Prostate gland (tissue), 2 donors: Measurements from ENCODE around the gene EIF2D.

Source experiments
- POLR2A ChIP-seq: fragments of 450-650 bp; IDR thresholded peaks from one replicate; pipeline ENCODE4 v1.6.1; 2016; ENCODE audit warnings: antibody characterized with exemption, mild to moderate bottlenecking
- POLR2AphosphoS5 ChIP-seq: sonication (generic); formaldehyde crosslinking; IDR thresholded peaks from one replicate; pipeline ENCODE4 v1.6.1; 2017; ENCODE audit warnings: antibody characterized with exemption
- TF ChIP-seq, protein P1 (sequence below), 4 experiments: fragments of 200-600 bp in 2 of 4; fragments of 450-650 bp in 2 of 4; sonication (generic) in 2 of 4; IDR thresholded peaks; 1 replicate in 3 of 4; 2 replicates in 1 of 4; pipeline ENCODE4 v1.5.1; 2016 to 2019; ENCODE audit warnings: antibody characterized with exemption in 4 of 4, mild to moderate bottlenecking in 2 of 4, moderate library complexity in 2 of 4

- TF ChIP-seq, protein P1, sequence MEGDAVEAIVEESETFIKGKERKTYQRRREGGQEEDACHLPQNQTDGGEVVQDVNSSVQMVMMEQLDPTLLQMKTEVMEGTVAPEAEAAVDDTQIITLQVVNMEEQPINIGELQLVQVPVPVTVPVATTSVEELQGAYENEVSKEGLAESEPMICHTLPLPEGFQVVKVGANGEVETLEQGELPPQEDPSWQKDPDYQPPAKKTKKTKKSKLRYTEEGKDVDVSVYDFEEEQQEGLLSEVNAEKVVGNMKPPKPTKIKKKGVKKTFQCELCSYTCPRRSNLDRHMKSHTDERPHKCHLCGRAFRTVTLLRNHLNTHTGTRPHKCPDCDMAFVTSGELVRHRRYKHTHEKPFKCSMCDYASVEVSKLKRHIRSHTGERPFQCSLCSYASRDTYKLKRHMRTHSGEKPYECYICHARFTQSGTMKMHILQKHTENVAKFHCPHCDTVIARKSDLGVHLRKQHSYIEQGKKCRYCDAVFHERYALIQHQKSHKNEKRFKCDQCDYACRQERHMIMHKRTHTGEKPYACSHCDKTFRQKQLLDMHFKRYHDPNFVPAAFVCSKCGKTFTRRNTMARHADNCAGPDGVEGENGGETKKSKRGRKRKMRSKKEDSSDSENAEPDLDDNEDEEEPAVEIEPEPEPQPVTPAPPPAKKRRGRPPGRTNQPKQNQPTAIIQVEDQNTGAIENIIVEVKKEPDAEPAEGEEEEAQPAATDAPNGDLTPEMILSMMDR (IDR thresholded peaks at IDR 0.05): no peak
- no peak for TF ChIP-seq POLR2A
- no peak for TF ChIP-seq POLR2AphosphoS5
Measured at GRCh38 chr1:206636671-206637070, 24.4 kb upstream of the EIF2D start.
